Fibroblast of the aortic adventitia (primary cell): ENCODE measurements around the gene PLXNB2. TPM values are rescaled to one million over a fixed set of nuclear protein-coding genes. Genes with fewer than 3 reads are reported as not detected.
A peak's percentile ranks its signal among the peaks of the same experiment; 100 is the strongest.
"Not testable (repeated sequence)": the region's sequence is repeated elsewhere in the genome, so short reads cannot be mapped to it uniquely, and the experiment has no call there.

Experiments used
- DNase-seq: peaks from one replicate; pipeline ENCODE4 v3.0.0-alpha.2; 2010; ENCODE audit warnings: low read depth
- H3K4me3 ChIP-seq: 2 replicates; pipeline ENCODE4 v1.5.1; 2011; ENCODE audit warnings: low read depth, mild to moderate bottlenecking, control low read depth, low read length, moderate library complexity
- total RNA-seq: library from RNA; depleted of rRNA; stranded (reverse); fragments of >200 nt; gene quantifications from 2 replicates; pipeline ENCODE4 v1.2.3, GENCODE V29; 2012; ENCODE audit warnings: low replicate concordance
- TF ChIP-seq, protein P1 (sequence below): IDR thresholded peaks from 2 replicates; pipeline ENCODE4 v1.5.1; 2011; ENCODE audit warnings: mild to moderate bottlenecking, low read length, control low read depth, inconsistent platforms; ENCODE audit not compliant: insufficient read depth

PLXNB2 gene
- total RNA-seq, 1 donor: 130 TPM

GRCh38 chr22:50337262-50338041 lies 30.0 kb upstream of the PLXNB2 start:
- TF ChIP-seq, protein P1, sequence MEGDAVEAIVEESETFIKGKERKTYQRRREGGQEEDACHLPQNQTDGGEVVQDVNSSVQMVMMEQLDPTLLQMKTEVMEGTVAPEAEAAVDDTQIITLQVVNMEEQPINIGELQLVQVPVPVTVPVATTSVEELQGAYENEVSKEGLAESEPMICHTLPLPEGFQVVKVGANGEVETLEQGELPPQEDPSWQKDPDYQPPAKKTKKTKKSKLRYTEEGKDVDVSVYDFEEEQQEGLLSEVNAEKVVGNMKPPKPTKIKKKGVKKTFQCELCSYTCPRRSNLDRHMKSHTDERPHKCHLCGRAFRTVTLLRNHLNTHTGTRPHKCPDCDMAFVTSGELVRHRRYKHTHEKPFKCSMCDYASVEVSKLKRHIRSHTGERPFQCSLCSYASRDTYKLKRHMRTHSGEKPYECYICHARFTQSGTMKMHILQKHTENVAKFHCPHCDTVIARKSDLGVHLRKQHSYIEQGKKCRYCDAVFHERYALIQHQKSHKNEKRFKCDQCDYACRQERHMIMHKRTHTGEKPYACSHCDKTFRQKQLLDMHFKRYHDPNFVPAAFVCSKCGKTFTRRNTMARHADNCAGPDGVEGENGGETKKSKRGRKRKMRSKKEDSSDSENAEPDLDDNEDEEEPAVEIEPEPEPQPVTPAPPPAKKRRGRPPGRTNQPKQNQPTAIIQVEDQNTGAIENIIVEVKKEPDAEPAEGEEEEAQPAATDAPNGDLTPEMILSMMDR: no peak
- no peak for DNase-seq
- H3K4me3 ChIP-seq: no peak overlapping the region

DNA sequence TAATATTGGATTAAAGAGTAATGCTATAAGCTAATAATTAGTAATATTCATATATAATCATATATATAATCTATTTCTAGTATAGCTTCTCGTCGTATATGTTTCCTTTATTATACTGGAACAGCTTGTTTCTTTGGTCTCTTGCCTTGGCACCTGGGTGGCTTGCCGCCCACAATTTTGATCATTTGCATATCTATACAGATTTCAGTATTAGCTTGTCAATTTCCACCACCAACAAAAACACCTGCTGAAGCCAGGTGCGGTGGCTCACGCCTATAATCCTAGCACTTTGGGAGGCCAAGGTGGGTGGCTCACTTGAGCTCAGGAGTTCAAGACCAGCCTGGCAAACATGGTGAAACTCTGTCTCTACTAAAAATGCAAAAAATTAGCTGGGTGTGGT lies 27.0 kb upstream of the PLXNB2 start:
- DNase-seq, H3K4me3 ChIP-seq: not testable (repeated sequence)

DNA sequence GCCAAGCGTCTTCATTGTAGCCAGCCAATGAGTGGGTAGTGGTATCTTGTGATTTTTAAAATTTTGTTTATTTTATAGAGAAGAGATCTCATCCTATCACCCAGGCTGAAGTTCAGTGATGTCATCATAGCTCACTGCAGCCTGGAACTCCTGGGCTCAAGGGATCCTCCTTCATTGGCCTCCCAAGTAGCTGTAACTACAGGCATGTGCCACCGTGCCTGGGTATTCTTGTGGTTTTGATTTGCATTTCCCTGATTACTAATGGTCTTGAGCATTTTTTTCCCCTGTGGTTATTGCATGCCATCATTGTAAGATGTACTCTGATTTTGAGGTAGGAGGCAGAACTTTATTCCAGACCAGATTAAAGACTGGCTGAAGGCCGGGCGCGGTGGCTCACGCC lies 21.8 kb upstream of the PLXNB2 start:
- TF ChIP-seq, protein P1: no peak
- H3K4me3 ChIP-seq: no peak overlapping the region
- DNase-seq: no peak

GRCh38 chr22:50327711-50328019 lies 20.2 kb upstream of the PLXNB2 start:
- TF ChIP-seq, protein P1: no peak
- no peak for DNase-seq
- peak overlapping the region; percentile 72 for H3K4me3 ChIP-seq

DNA sequence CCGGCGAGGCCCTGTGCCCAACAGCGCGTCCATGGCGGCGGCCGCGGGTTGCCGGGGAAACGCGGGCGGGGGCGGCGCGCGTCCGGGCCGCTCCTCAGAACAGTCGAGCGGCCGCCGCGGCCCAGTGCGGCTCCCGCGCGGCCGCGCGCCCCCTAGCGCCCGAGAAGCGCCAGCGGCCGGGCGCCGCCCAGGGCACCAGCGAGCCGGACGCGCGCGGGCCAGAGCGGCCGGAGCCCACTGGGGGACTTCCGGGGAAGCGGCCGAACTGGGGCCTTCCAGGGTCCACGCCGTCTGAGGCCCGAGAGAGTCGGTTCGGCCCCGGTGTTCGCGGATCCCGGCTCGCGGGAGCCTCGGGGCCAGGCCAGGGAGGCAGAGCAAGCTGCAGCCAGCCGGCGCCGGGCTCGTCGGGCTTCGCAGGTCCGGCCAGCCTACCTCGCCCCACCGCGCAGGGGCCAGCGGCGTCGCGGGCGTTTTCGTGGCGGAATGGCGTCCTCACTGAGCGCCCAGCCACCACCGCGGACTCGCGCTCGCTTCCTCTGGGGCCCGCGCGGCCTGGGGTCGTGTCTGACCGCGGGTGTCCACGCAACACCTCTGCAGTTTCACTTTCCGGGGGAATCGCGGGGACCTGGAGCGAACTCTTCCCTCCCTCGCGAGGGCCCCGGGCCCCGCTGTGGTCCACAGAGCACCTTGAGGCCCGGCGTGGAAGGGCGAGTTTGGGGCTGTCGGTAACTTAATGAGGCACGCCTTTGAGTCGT lies 19.7 kb upstream of the PLXNB2 start, which contains the start of gene DENND6B:
Gene DENND6B, minus strand, starts transcription at position 57 of the 755 bp plus-strand sequence. Its CDS starts 24 bp downstream, at position 33.
- peak; percentile 66 for DNase-seq
- TF ChIP-seq, protein P1: peak; percentile 15
- peak within 1 kb of the TSS; percentile 73 for H3K4me3 ChIP-seq

DNA sequence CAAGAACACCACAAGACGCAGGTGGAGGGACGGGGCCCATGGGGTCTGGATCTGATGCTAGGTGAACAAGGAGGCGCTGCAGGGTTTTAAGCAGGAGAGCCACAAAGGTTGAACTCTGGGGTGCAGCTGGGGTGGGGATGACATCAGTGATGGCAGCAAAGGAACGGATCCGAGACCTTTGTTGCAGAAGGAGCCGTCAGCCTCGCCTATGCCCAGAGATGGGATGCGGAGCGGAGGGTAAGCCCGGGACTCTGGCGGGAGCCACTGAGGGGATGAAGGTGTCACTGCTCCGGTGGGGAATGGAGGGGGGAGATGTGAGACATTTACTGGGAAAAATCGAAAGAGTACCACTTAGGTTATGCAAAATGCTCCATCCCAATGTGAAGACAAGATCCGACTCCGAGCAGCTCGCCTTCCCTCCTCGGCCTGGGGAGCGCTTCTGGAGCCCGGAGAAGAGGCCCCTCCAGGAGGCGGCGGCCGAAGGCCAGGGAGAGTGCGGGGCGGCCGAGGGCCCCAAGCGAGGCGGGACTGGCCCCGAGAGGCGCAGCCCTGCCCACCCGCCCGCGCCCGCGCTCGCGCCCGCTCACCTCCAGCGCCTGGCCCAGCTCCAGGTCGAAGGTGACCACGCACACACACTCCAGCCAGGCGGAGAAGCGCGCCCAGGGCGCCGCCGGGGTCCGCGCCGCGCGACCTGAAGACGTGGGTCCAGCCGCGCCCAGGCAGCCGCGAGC lies 18.9 kb upstream of the PLXNB2 start:
- TF ChIP-seq, protein P1: no peak
- peak overlapping the region; percentile 73 for H3K4me3 ChIP-seq
- no peak for DNase-seq
